Choroid plexus epithelial cell (primary cell): Measurements from ENCODE around the gene PLCH1.

Experiments used
- DNase-seq: peaks from one replicate; pipeline ENCODE4 v3.0.0-alpha.2; 2010; ENCODE audit warnings: low read depth
- H3K4me3 ChIP-seq: 2 replicates; pipeline ENCODE4 v1.5.1; 2011; ENCODE audit warnings: low read depth, mild to moderate bottlenecking, control low read depth, low read length, moderate library complexity
- CTCF ChIP-seq: conservative IDR thresholded peaks from 2 replicates; pipeline ENCODE4 v1.5.1; 2011; ENCODE audit warnings: low read depth, mild to moderate bottlenecking, control low read depth, inconsistent platforms, low read length, moderate library complexity

The PLCH1 gene

GRCh38 chr3:155446366-155446765 is 298.5 kb downstream of the PLCH1 start:
- DNase-seq: no peak
- no peak for TF ChIP-seq CTCF
- H3K4me3 ChIP-seq: no peak overlapping the region

- TF ChIP-seq CTCF: no peak
- no peak for DNase-seq
- H3K4me3 ChIP-seq: no peak overlapping the region
These were observed 300.1 kb downstream of the PLCH1 start for GRCh38 chr3:155444771-155445170.

DNA sequence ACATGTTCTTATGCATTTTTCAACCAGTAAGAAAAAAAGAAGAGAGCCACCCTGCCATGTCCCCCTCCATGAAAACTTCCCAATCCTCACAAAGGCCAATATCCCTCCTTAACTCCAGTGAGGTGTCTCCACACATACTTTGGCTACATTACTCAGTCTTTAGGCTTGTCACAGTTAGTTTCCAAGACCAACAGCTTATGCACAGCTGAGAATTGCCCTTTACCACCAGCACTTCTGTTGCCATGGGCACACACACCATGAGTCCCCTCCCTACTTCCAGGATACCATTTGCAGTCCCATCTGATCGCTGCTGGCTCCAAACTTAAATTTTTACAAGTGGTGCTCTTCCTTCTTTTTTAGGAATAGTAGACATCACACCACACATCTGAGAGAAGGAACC is 301.1 kb downstream of the PLCH1 start:
- DNase-seq: no peak
- H3K4me3 ChIP-seq: no peak overlapping the region
- no peak for TF ChIP-seq CTCF

DNA sequence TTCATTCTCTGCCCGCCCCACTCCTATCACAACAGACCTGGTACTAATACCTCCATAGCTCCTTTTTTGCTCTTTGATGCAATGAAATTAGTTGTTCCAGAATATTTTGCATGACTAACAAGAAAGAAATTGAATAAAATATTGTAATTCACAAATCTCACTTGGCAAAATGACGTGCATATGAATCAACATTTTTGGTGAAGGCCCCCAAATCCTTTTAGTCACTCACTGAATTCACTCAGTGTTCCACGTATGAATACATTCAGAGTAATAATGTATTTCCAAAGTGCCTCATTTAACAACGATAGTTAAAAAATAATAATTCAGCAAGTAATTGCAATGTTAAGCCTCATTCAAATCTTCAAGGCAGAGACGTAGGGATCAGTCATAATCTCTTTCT is 302.8 kb downstream of the PLCH1 start:
- TF ChIP-seq CTCF: no peak

DNA sequence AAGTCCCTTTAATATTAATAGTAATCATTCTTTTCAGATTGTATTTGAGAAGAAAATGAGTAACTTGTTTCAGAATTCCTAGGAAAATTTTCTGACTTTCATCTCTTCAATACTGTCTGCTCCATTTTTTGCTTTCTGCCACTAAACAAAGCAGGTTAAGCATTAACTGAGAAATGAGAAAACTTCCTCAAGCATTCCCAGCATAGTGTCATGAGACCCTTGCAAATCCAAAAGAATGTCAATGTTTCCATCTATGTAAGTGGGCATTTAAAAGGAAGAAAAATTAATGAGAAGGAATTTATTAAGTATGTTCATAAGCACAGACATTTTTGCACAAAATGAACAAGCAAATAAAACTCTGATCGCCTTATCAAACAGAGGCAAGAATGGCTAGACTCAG is 303.4 kb downstream of the PLCH1 start:
- TF ChIP-seq CTCF: no peak
- H3K4me3 ChIP-seq: no peak overlapping the region
- DNase-seq: no peak

More for the DNA sequence above, 302.8 kb downstream of the PLCH1 start:
- no peak for DNase-seq
- H3K4me3 ChIP-seq: no peak overlapping the region

- DNase-seq: no peak
- no peak for TF ChIP-seq CTCF
- H3K4me3 ChIP-seq: no peak overlapping the region
These were observed 303.8 kb downstream of the PLCH1 start for GRCh38 chr3:155441026-155441425.

DNA sequence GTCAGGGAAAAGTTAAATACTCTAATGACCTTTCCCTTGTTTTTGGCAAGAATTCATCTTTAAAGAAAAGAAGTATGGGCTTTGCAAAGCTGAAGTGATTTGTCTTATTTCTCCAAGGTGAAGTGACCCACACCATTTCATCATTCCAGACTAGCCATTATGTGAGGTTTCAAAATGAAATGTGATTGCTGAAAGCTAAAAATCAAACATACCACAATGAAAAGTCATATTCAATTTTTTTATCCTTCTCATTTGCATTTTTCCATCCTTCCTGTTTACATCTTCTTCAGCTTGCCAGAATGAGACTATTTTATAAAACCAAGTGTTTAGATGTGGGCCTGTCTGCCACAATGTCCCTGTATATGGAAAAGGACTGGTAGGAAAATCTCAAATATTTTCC is 309.1 kb downstream of the PLCH1 start:
- no peak overlapping the region for H3K4me3 ChIP-seq
- DNase-seq: no peak
- no peak for TF ChIP-seq CTCF
